ENCODE measurements around the gene ALDH1L1. TPM values are rescaled to one million over a fixed set of nuclear protein-coding genes. Genes with fewer than 3 reads are reported as not detected.

The ALDH1L1 gene
- 40.4 TPM for polyA plus RNA-seq
- long read RNA-seq, donor 1, transcript ALDH1L1-203 (23 exons, 3,277 nt): major isoform, 6 of 6 reads
- long read RNA-seq, donor 1, partial matches to known transcripts: 0 of 6 reads
- long read RNA-seq, donor 1, other reads (novel, unspliced or antisense): 0 of 6 reads
- long read RNA-seq, donor 2, transcript ALDH1L1-203 (23 exons, 3,277 nt): major isoform, 12 of 12 reads
- long read RNA-seq, donor 2, partial matches to known transcripts: 0 of 12 reads
- long read RNA-seq, donor 2, other reads (novel, unspliced or antisense): 0 of 12 reads
- long read RNA-seq, donor 3: 0 reads
- long read RNA-seq, donor 4, partial matches to known transcripts: 0 of 2 reads
- long read RNA-seq, donor 4, other reads (novel, unspliced or antisense): 0 of 2 reads
- long read RNA-seq, donor 5: 0 reads
- long read RNA-seq, donor 6, partial matches to known transcripts: 6 of 10 reads
- long read RNA-seq, donor 6, other reads (novel, unspliced or antisense): 0 of 10 reads
- long read RNA-seq, donor 7, partial matches to known transcripts: 0 of 2 reads
- long read RNA-seq, donor 7, other reads (novel, unspliced or antisense): 0 of 2 reads
- long read RNA-seq, donor 8, transcript ALDH1L1-203 (23 exons, 3,277 nt): major isoform, 12 of 12 reads
- long read RNA-seq, donor 8, partial matches to known transcripts: 0 of 12 reads
- long read RNA-seq, donor 8, other reads (novel, unspliced or antisense): 0 of 12 reads
- long read RNA-seq, donor 9, transcript ALDH1L1-203 (23 exons, 3,277 nt): major isoform, 8 of 8 reads
- long read RNA-seq, donor 9, partial matches to known transcripts: 0 of 8 reads
- long read RNA-seq, donor 9, other reads (novel, unspliced or antisense): 0 of 8 reads
- long read RNA-seq, donor 10, transcript ALDH1L1-203 (23 exons, 3,277 nt): major isoform, 5 of 5 reads
- long read RNA-seq, donor 10, partial matches to known transcripts: 0 of 5 reads
- long read RNA-seq, donor 10, other reads (novel, unspliced or antisense): 0 of 5 reads
- long read RNA-seq, donor 11, partial matches to known transcripts: 0 of 5 reads
- long read RNA-seq, donor 11, other reads (novel, unspliced or antisense): 0 of 5 reads

DNA sequence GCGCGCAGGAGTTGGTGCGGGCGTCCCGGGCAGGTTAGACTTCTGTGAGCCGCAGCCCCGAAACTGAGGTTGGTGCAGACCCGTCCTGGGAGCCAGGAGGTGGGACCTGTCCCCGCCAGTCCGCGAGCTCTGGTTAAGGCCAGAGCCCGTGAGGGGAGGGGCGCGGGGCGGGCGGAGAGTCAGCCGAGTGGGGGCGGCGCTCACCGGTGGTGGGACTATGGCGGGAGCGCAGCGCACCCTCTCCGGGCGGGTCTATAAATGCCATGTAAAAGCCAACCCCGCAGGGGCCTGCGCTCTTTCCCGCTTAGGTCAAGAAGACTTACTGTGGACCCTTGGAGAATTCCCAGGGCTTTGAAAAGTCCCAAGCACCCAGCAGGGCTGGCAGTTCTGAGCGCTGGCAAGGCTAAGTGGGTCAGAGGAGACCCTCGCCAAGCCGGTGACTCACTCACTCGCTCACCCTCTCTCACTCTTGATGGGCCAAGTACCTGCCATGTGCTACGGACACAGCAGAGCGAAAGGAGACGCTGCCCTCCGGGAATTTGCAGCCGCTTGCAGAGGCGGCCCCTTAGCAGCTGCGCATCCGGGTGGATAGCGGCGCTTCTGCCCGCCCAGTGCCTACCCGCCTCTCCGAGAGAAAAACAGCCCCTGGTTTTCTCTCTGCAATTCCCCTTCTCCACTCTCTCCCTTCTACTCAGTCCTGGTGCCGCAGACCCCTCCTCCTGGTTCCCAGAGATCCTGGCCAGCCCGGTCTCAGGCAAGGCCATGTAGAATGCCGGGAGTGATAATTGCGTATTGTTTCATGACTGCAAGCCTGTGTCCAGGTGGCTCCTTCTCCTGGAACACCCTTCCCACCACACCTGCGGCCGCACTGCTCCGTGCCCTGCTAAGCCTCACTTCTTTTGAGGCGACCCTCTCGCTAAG lies at the start of gene ALDH1L1:
ALDH1L1 (minus strand) TSS at position 110 of the 921 bp plus-strand sequence. CDS start 19,607 bp downstream, outside the sequence.
- H3K9me3 ChIP-seq (ENCODE audit: control insufficient read depth, low read depth, low read length): no peaks in the 10 kb centered on the region
- H3K4me1 ChIP-seq (ENCODE audit: control insufficient read depth, insufficient read depth, low read length): peaks cover 4% of the 10 kb centered on the region
- peak within 1 kb of the TSS; percentile 80 for H3K4me3 ChIP-seq (ENCODE audit: low read length)
- peak; percentile 55 to 79 for DNase-seq
- H3K27me3 ChIP-seq (ENCODE audit: control insufficient read depth, insufficient read depth, low read length): peaks cover 12% of the 10 kb centered on the region
- no peaks in the 10 kb centered on the region for H3K36me3 ChIP-seq (ENCODE audit: control insufficient read depth, insufficient read depth, low read length)
- H3K27ac ChIP-seq (ENCODE audit: low read length): peak within 1 kb of the TSS; percentile 93
- no CpG with 5 or more reads among the region's 54 CpGs for WGBS (ENCODE audit: insufficient coverage, low lambda C conversion rate)

DNA sequence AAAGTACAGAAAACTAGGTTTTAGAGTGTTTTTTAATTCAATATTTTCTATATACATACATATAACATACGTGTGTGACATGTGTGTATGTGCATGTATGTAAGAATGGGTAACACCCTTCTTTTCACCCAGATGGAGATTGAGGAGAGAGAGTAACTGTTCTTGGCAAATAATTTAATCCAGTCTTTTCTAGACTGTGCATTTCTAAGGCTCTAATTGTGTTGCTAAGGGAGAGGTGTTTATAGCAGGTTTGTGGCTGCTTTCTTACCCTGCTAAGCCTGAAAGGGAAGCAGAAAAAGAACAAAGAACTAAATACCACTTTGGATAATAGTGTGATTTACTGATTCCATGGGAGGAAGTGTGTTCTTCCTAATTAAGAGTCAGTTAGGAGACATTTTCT lies 46.0 kb upstream of the ALDH1L1 start:
- Histone ChIP-seq H3K36me3 (ENCODE audit: control insufficient read depth, insufficient read depth, low read length) (no peaks in the 10 kb centered on the region), H3K4me1 (ENCODE audit: control insufficient read depth, insufficient read depth, low read length) (no peaks in the 10 kb centered on the region), H3K27me3 (ENCODE audit: control insufficient read depth, insufficient read depth, low read length) (peaks cover 5% of the 10 kb centered on the region), H3K9me3 (ENCODE audit: control insufficient read depth, low read depth, low read length) (no peaks in the 10 kb centered on the region), H3K27ac (ENCODE audit: low read length) (no peak overlapping the region), H3K4me3 (ENCODE audit: low read length) (no peak overlapping the region)
- 0% methylated on average over 1 of the region's 1 CpG for WGBS (ENCODE audit: insufficient coverage, low lambda C conversion rate)
- DNase-seq: no peak

DNA sequence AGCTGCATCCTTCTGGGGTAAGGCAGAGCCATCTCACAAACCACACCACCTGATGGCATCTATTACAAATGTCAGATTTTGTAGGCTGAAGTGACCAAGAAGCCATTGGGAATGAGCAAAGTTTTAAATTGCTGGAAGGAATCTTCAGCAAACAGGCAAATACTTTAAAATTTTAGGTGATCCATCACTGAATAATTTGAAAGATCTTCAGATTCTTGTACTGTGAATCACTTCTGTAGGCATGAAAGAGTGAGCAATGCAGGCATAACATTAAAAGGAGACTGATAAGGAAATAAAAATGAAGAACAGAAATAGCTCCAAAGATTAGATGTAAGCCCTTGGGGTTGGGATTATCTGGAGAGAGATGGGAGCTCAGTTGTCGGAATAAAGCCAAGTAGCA lies 36.0 kb upstream of the ALDH1L1 start:
- DNase-seq: no peak
- peaks cover 6% of the 10 kb centered on the region for H3K4me1 ChIP-seq (ENCODE audit: control insufficient read depth, insufficient read depth, low read length)
- H3K36me3 ChIP-seq (ENCODE audit: control insufficient read depth, insufficient read depth, low read length): no peaks in the 10 kb centered on the region
- H3K4me3 ChIP-seq (ENCODE audit: low read length): no peak overlapping the region
- H3K27me3 ChIP-seq (ENCODE audit: control insufficient read depth, insufficient read depth, low read length): peaks cover 36% of the 10 kb centered on the region
- H3K27ac ChIP-seq (ENCODE audit: low read length): no peak overlapping the region
- WGBS (ENCODE audit: insufficient coverage, low lambda C conversion rate): no CpG with 5 or more reads among the region's 1 CpG
- H3K9me3 ChIP-seq (ENCODE audit: control insufficient read depth, low read depth, low read length): no peaks in the 10 kb centered on the region

DNA sequence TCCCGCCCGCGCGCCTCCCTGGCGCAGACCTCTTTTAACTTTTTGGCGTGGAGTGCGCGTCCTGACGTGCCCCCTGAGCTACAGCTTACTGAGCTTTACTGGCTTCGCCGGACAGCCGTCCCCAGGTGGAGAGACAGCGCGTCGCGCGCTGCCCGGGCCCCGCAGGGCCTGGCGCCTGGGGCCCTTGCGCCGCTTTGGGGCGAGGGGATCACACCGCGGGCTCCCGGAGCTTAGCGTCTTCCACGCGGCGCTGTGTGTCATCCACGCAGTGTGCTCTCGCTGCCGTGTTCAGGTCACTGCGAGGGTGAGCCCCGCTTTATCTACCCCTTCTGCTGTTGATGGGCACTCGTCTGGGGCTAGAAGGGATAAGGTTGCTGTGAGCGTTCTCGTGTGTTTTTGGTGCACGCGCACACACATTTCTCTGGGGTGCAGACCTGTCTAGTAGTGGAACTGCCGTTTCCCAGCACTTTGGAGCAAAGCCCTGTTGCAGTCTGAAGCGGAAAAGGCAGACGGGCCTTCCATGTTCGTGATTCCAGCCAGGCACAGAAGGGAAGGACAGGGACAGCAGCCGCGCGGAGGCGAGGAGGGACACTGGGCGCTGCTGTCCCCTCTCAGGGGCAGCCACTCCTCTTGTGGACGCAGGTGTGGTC lies 33.1 kb upstream of the ALDH1L1 start:
- Histone ChIP-seq H3K4me3 (ENCODE audit: low read length) (peak overlapping the region; percentile 51), H3K4me1 (ENCODE audit: control insufficient read depth, insufficient read depth, low read length) (peaks cover 11% of the 10 kb centered on the region), H3K27me3 (ENCODE audit: control insufficient read depth, insufficient read depth, low read length) (peaks cover 36% of the 10 kb centered on the region), H3K36me3 (ENCODE audit: control insufficient read depth, insufficient read depth, low read length) (no peaks in the 10 kb centered on the region), H3K9me3 (ENCODE audit: control insufficient read depth, low read depth, low read length) (no peaks in the 10 kb centered on the region), H3K27ac (ENCODE audit: low read length) (no peak overlapping the region)
- no CpG with 5 or more reads among the region's 50 CpGs for WGBS (ENCODE audit: insufficient coverage, low lambda C conversion rate)
- DNase-seq: peak in 1 of 2 donors; percentile 56

DNA sequence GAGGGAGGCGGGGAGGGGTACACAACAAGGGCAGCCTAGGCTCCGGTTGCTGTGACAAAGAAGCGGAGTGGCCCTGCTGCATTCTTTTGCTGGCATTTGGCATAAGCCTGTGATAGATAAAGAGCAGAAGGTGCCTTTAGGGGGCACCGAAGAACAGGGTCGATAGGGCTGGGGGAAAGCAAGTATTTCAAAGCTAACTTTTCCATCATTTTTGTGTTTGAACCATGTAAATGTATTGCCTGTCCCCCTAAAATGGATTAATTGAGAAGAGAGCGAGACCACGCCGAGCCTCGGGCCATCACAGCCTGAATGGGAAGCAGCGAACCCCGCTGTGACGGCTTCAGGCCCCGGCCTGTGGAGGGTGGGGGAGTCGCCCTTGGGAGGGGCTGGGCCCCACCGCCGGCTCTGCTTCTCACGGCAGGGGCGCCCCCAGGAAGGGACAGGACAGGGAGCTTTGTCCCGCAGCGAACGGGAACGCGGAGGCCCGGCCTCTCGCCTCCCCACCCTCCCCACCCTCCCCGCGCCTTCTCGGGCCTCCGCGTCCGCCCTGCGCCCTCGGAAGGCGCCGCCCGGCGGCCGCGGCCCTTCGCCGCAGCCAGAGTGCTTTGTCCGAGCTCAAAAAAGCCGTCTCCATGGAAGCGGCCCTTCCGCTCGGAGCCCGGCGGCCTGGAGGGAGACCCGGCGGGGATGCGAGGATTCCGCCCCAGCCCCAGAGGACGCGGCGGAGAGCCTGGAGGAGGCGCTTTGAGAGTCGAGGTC lies 32.4 kb upstream of the ALDH1L1 start:
- Histone ChIP-seq H3K27ac (ENCODE audit: low read length) (no peak overlapping the region), H3K36me3 (ENCODE audit: control insufficient read depth, insufficient read depth, low read length) (no peaks in the 10 kb centered on the region), H3K4me3 (ENCODE audit: low read length) (peak overlapping the region; percentile 51), H3K27me3 (ENCODE audit: control insufficient read depth, insufficient read depth, low read length) (peaks cover 36% of the 10 kb centered on the region), H3K4me1 (ENCODE audit: control insufficient read depth, insufficient read depth, low read length) (peaks cover 11% of the 10 kb centered on the region), H3K9me3 (ENCODE audit: control insufficient read depth, low read depth, low read length) (no peaks in the 10 kb centered on the region)
- DNase-seq: no peak
- WGBS (ENCODE audit: insufficient coverage, low lambda C conversion rate): no CpG with 5 or more reads among the region's 57 CpGs

DNA sequence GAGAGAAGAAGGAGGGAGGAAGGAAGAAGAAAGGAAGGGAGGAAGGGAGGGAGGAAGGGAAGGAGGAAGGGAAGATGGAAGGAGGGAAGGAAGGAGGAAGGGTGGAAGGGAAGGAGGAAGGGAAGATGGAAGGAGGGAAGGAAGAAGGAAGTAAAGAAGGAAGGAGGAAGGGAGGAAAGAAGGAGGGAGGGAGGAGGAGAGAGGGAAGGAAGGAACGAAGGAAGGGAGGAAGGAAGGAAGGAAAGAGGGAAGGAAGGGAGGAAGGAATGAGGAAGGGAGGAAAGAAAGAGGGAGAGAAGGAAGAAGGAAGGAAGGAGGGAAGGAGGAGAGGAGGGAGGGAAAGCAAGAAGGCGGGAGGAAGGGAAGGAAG lies 31.8 kb upstream of the ALDH1L1 start:
- Histone ChIP-seq H3K36me3 (ENCODE audit: control insufficient read depth, insufficient read depth, low read length) (no peaks in the 10 kb centered on the region), H3K9me3 (ENCODE audit: control insufficient read depth, low read depth, low read length) (no peaks in the 10 kb centered on the region), H3K27ac (ENCODE audit: low read length) (no peak overlapping the region), H3K4me1 (ENCODE audit: control insufficient read depth, insufficient read depth, low read length) (peaks cover 11% of the 10 kb centered on the region), H3K4me3 (ENCODE audit: low read length) (no peak overlapping the region), H3K27me3 (ENCODE audit: control insufficient read depth, insufficient read depth, low read length) (peaks cover 36% of the 10 kb centered on the region)
- 80% methylated on average over 1 of the region's 2 CpGs for WGBS (ENCODE audit: insufficient coverage, low lambda C conversion rate)
- no peak for DNase-seq

DNA sequence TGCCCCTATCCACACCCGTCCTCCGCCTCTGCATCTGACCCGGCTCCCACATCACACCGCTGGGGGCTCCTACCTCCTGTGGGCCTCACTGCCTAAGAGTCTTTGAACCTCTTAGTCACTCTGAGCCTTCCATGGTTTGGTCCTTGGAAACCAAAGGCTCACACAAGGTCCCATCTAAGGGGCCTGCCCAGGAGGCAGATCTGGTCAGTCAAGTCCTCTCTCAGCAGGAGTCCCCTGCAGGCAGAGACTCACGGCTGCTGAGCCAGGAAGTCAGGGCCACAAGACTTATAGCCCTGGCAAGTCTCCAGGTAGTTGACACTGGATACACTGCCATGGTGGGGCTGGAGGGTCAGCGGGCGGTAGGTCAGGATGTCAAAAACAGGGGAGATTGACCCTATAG lies 31.2 kb upstream of the ALDH1L1 start:
- no peak overlapping the region for H3K4me3 ChIP-seq (ENCODE audit: low read length)
- no peak overlapping the region for H3K27ac ChIP-seq (ENCODE audit: low read length)
- H3K9me3 ChIP-seq (ENCODE audit: control insufficient read depth, low read depth, low read length): no peaks in the 10 kb centered on the region
- H3K36me3 ChIP-seq (ENCODE audit: control insufficient read depth, insufficient read depth, low read length): no peaks in the 10 kb centered on the region
- peaks cover 32% of the 10 kb centered on the region for H3K27me3 ChIP-seq (ENCODE audit: control insufficient read depth, insufficient read depth, low read length)
- H3K4me1 ChIP-seq (ENCODE audit: control insufficient read depth, insufficient read depth, low read length): peaks cover 11% of the 10 kb centered on the region
- DNase-seq: no peak
- no CpG with 5 or more reads among the region's 7 CpGs for WGBS (ENCODE audit: insufficient coverage, low lambda C conversion rate)

DNA sequence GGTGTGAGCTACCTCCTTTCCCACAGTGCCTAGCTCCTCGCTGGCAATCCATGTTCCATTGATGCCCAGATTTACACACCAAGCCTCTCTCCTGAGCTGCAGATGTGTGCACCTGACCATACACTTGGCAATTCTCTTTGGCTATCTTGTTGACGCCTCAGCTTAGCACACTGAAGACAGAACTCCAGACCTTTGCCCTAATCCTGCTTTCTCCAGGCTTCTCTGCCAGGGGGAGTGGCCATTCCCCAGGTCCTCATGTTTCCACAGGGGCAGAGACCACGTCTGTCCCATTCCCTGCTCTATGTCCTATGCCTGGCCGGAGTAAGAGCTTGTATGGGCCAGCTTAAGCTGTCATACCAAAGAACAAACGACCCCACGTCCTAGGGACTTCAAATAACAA lies 30.2 kb upstream of the ALDH1L1 start:
- Histone ChIP-seq H3K4me1 (ENCODE audit: control insufficient read depth, insufficient read depth, low read length) (peaks cover 11% of the 10 kb centered on the region), H3K27me3 (ENCODE audit: control insufficient read depth, insufficient read depth, low read length) (peaks cover 23% of the 10 kb centered on the region), H3K9me3 (ENCODE audit: control insufficient read depth, low read depth, low read length) (no peaks in the 10 kb centered on the region), H3K4me3 (ENCODE audit: low read length) (no peak overlapping the region), H3K27ac (ENCODE audit: low read length) (no peak overlapping the region), H3K36me3 (ENCODE audit: control insufficient read depth, insufficient read depth, low read length) (no peaks in the 10 kb centered on the region)
- peak; percentile 59 to 77 for DNase-seq
- no CpG with 5 or more reads among the region's 6 CpGs for WGBS (ENCODE audit: insufficient coverage, low lambda C conversion rate)

DNA sequence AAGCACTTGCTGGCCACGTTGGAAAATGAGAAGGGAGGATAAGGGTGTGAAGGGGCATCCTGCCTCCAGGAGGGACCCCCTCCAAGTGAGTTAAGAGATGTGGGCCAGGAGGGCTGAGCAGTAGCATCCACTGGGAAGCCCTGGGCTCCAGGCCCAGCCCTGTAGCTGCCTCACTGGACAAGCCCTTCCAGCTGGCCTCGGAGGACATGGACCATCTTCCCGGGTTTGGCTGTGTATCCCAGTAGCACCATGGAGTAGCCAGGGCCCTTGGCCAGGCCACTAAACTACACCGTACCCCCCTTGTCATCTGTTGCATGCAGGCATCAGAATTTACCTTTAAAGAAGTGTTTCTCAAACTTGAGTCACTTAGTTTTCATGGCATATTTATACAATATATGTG lies 29.4 kb upstream of the ALDH1L1 start:
- H3K4me1 ChIP-seq (ENCODE audit: control insufficient read depth, insufficient read depth, low read length): peaks cover 11% of the 10 kb centered on the region
- no peaks in the 10 kb centered on the region for H3K9me3 ChIP-seq (ENCODE audit: control insufficient read depth, low read depth, low read length)
- peaks cover 16% of the 10 kb centered on the region for H3K27me3 ChIP-seq (ENCODE audit: control insufficient read depth, insufficient read depth, low read length)
- H3K4me3 ChIP-seq (ENCODE audit: low read length): no peak overlapping the region
- WGBS (ENCODE audit: insufficient coverage, low lambda C conversion rate): 100% methylated on average over 1 of the region's 4 CpGs
- DNase-seq: no peak
- no peaks in the 10 kb centered on the region for H3K36me3 ChIP-seq (ENCODE audit: control insufficient read depth, insufficient read depth, low read length)
- H3K27ac ChIP-seq (ENCODE audit: low read length): no peak overlapping the region
